Panc1 (cell line): ENCODE measurements around the gene NCAPG. TPM values are rescaled to one million over a fixed set of nuclear protein-coding genes. Genes with fewer than 3 reads are reported as not detected.
A peak's percentile ranks its signal among the peaks of the same experiment; 100 is the strongest.

Experiments used
- ATAC-seq: fragments of 200-7000 bp; cut with Tn5 transposase; 2 replicates; pipeline ENCODE4 v1.9.1; 2020; ENCODE audit warnings: mild to moderate bottlenecking, moderate library complexity
- BruUV-seq: library from RNA; stranded (reverse); fragments of 400-500 nt; replicated peaks from 2 replicates; lab custom pipeline; 2021; lab: Mats Ljungman, UMichigan
- CTCF ChIA-PET: fragments of 300-600 bp; sonication (Branson Sonifier 250); formaldehyde crosslinking; loops from one replicate; lab custom pipeline; 2022; ENCODE audit warnings: antibody characterized with exemption; lab: Charles Lee
- POLR2A ChIA-PET: fragments of 300-600 bp; sonication (Branson Sonifier 250); formaldehyde crosslinking; loops from one replicate; lab custom pipeline; 2022; ENCODE audit warnings: antibody characterized with exemption; lab: Charles Lee
- DNase-seq: peaks from one replicate; pipeline ENCODE4 v3.0.0-alpha.2; 2010; ENCODE audit warnings: low read depth, low spot score
- H3K27ac ChIP-seq: 2 replicates; pipeline ENCODE4 v1.5.1; 2011; ENCODE audit warnings: mild to moderate bottlenecking, low read length, inconsistent platforms
- H3K27me3 ChIP-seq: fragments of 200-500 bp; sonication (Bioruptor generic); 2 replicates; pipeline ENCODE4 v1.6.0; 2014; ENCODE audit warnings: low read length, inconsistent platforms; ENCODE audit not compliant: control insufficient read depth, insufficient read depth
- H3K36me3 ChIP-seq: fragments of 200-500 bp; sonication (Bioruptor generic); 2 replicates; pipeline ENCODE4 v1.5.1; 2014; ENCODE audit warnings: inconsistent platforms, mild to moderate bottlenecking, low read length, moderate library complexity; ENCODE audit not compliant: control insufficient read depth, insufficient read depth
- H3K4me1 ChIP-seq: 2 replicates; pipeline ENCODE4 v1.5.1; 2011; ENCODE audit warnings: inconsistent platforms, mild to moderate bottlenecking, low read length, moderate library complexity; ENCODE audit not compliant: control insufficient read depth, insufficient read depth
- H3K4me3 ChIP-seq, 2 experiments: 2 replicates each; pipeline ENCODE4 v1.5.1; 2011 to 2012; ENCODE audit warnings: low read depth in 2 of 2, low read length in 2 of 2, mild to moderate bottlenecking in 2 of 2, inconsistent platforms in 1 of 2, moderate library complexity in 1 of 2
- H3K9me3 ChIP-seq: fragments of 200-500 bp; sonication (Bioruptor generic); 2 replicates; pipeline ENCODE4 v1.5.1; 2014; ENCODE audit warnings: low read depth, mild to moderate bottlenecking, inconsistent platforms, low read length, moderate library complexity; ENCODE audit not compliant: control insufficient read depth, insufficient read depth
- CTCF ChIP-seq: fragments of 450-650 bp; IDR thresholded peaks from 2 replicates; pipeline ENCODE4 v1.5.1; 2017; ENCODE audit warnings: mild to moderate bottlenecking
- POLR2AphosphoS5 ChIP-seq: IDR thresholded peaks from 2 replicates; pipeline ENCODE4 v1.6.1; 2012; ENCODE audit warnings: mild to moderate bottlenecking, low read depth, low read length, moderate library complexity
- REST ChIP-seq, 2 experiments: IDR thresholded peaks; 2 replicates each; pipeline ENCODE4 v1.6.1; 2011 to 2012; ENCODE audit warnings: low read depth in 2 of 2, control low read depth in 1 of 2, low read length in 1 of 2, mild to moderate bottlenecking in 1 of 2, moderate library complexity in 1 of 2; ENCODE audit not compliant: insufficient read depth in 1 of 2
- SIN3A ChIP-seq: IDR thresholded peaks from 2 replicates; pipeline ENCODE4 v1.6.1; 2012; ENCODE audit warnings: low read depth, mild to moderate bottlenecking, low read length, moderate library complexity, borderline replicate concordance; ENCODE audit not compliant: insufficient read depth
- TCF7L2 ChIP-seq: IDR thresholded peaks from 2 replicates; pipeline ENCODE4 v1.6.1; 2011; ENCODE audit warnings: mild to moderate bottlenecking, low read depth, low read length, inconsistent platforms
- in situ Hi-C: cut with HindIII; loops from 2 replicates; pipeline ENCODE4 v1.10.0; 2016; ENCODE audit warnings: low sequenced_read_pairs, low pct_unique_long_range_greater_than_20kb
- intact Hi-C: fragments of 100-400 bp; cut with micrococcal nuclease; formaldehyde crosslinking; loops from one replicate; pipeline ENCODE4 v1.10.0; 2022; ENCODE audit not compliant: unreplicated experiment
- total RNA-seq: library from RNA; stranded (reverse); gene quantifications from one replicate; pipeline ENCODE4 v1.2.1, GENCODE V29; 2021; ENCODE audit not compliant: unreplicated experiment

Gene NCAPG
- total RNA-seq, 1 experiment from 2014 or later = 31.0 TPM

- Histone ChIP-seq H3K36me3 (peaks cover 13% of the 10 kb centered on the region), H3K27ac (peak overlapping the region; percentile 93), H3K4me1 (peaks cover 8% of the 10 kb centered on the region), H3K9me3 (no peaks in the 10 kb centered on the region), H3K27me3 (no peaks in the 10 kb centered on the region), H3K4me3 (peak overlapping the region; percentile 69 to 89)
- BruUV-seq = no TSS peak
- no peak for TF ChIP-seq POLR2AphosphoS5
- TF ChIP-seq REST (IDR thresholded peaks at IDR 0.05; ENCODE audit: insufficient read depth in 1 of 2, low read depth in 2 of 2, low read length in 1 of 2) = no peak
- TF ChIP-seq CTCF = no peak
- no peak for TF ChIP-seq TCF7L2
- no peak for TF ChIP-seq SIN3A
- CTCF ChIA-PET = no interaction called here
- peak; percentile 62 for ATAC-seq
- DNase-seq = no peak
- in situ Hi-C loops = no loop called here
- intact Hi-C loops = no loop called here
- POLR2A ChIA-PET = no interaction called here
These were observed 362 bp downstream of the NCAPG start for GRCh38 chr4:17811078-17811603.

- intact Hi-C loops (no loop called here), in situ Hi-C loops (no loop called here)
- BruUV-seq = no TSS peak
- no peak for ATAC-seq
- peak overlapping the region; percentile 93 for H3K27ac ChIP-seq
- H3K27me3 ChIP-seq = no peaks in the 10 kb centered on the region
- CTCF ChIA-PET = no interaction called here
- POLR2A ChIA-PET = no interaction called here
- H3K36me3 ChIP-seq = peaks cover 7% of the 10 kb centered on the region
- DNase-seq = no peak
- TF ChIP-seq CTCF = no peak
- no peak for TF ChIP-seq POLR2AphosphoS5
- TF ChIP-seq REST (IDR thresholded peaks at IDR 0.05; ENCODE audit: insufficient read depth in 1 of 2, low read depth in 2 of 2, low read length in 1 of 2) = no peak
- TF ChIP-seq SIN3A = no peak
- no peak for TF ChIP-seq TCF7L2
- peaks cover 8% of the 10 kb centered on the region for H3K4me1 ChIP-seq
- peak overlapping the region; percentile 69 to 89 for H3K4me3 ChIP-seq
- no peaks in the 10 kb centered on the region for H3K9me3 ChIP-seq
These were observed 1.3 kb downstream of the NCAPG start for GRCh38 chr4:17812125-17812524.
